Sigmoid colon (tissue), 4 donors: Measurements from ENCODE around the gene CDON.

Source experiments
- CTCF ChIP-seq, 4 experiments: fragments of 450-650 bp in 3 of 4; fragments of 200-600 bp in 1 of 4; IDR thresholded peaks; one replicate each; pipeline ENCODE4 v1.5.1; 2016 to 2019; ENCODE audit warnings: antibody characterized with exemption in 4 of 4, mild to moderate bottlenecking in 3 of 4, moderate library complexity in 2 of 4
- POLR2A ChIP-seq, 2 donors: fragments of 450-650 bp; IDR thresholded peaks; one replicate each; pipeline ENCODE4 v1.6.1; 2016; ENCODE audit warnings: antibody characterized with exemption in 2 of 2, mild to moderate bottlenecking in 2 of 2, moderate library complexity in 2 of 2
- POLR2AphosphoS5 ChIP-seq, 4 donors: sonication (generic); formaldehyde crosslinking; IDR thresholded peaks; one replicate each; pipeline ENCODE4 v1.6.1; 2017; ENCODE audit warnings: antibody characterized with exemption in 4 of 4

DNA sequence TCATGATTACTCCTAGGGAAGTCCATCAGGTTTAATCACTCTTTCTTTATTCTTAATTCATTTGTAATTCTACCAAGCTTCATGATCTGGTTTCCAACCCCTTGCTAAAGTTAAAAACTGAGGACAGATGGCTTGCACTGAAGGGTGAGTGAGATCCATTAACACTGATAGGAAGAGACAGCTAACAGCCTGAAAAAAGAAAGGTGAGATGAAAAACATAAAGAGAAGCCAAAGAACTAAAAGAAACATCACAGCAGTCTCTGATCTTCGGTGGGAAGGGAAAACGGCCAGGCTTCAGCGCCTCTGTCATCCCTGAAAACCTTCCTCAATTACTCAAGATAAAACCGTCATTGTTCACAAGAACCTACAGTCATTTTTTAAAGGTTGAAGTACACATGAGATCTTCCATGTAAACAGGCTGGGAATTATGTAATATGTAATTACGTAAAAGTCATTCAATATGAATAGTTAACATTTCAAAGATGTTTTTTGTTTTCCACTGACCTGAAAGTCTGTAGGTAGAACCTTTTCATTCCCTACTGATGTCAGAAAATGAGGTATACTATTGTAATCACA lies 75.5 kb downstream of the CDON start:
- TF ChIP-seq POLR2A (IDR thresholded peaks at IDR 0.05): no peak
- no peak for TF ChIP-seq CTCF (IDR thresholded peaks at IDR 0.05)
- TF ChIP-seq POLR2AphosphoS5 (IDR thresholded peaks at IDR 0.05): peak in 2 of 4 donors; percentile 13 to 26
